Type B pancreatic cell (in vitro differentiated cells): ENCODE measurements around the gene GRK5. TPM values are rescaled to one million over a fixed set of nuclear protein-coding genes. Genes with fewer than 3 reads are reported as not detected.

Experiments
- DNase-seq: peaks from one replicate; pipeline ENCODE4 v3.0.0; 2021; ENCODE audit warnings: mixed read lengths; ENCODE audit not compliant: unreplicated experiment; ENCODE audit errors: extremely low spot score
- H3K27ac Mint-ChIP-seq: 2 replicates; pipeline ENCODE4 v1.8.0; 2021; ENCODE audit warnings: mild to moderate bottlenecking, mixed read lengths
- H3K27me3 Mint-ChIP-seq: 2 replicates; pipeline ENCODE4 v1.8.0; 2021; ENCODE audit warnings: mixed read lengths
- H3K36me3 Mint-ChIP-seq: 2 replicates; pipeline ENCODE4 v1.8.0; 2021; ENCODE audit warnings: mixed read lengths
- H3K4me1 Mint-ChIP-seq: one replicate; pipeline ENCODE4 v1.8.0; 2021; ENCODE audit warnings: mixed read lengths; ENCODE audit not compliant: unreplicated experiment
- H3K4me3 Mint-ChIP-seq: 2 replicates; pipeline ENCODE4 v1.8.0; 2021; ENCODE audit warnings: mild to moderate bottlenecking, mixed read lengths
- H3K9me3 Mint-ChIP-seq: 2 replicates; pipeline ENCODE4 v1.8.0; 2021; ENCODE audit warnings: mixed read lengths
- total RNA-seq: library from RNA; stranded (reverse); gene quantifications from 2 replicates; pipeline ENCODE4 v1.2.1, GENCODE V29; 2021; ENCODE audit warnings: low replicate concordance
- TF ChIP-seq, protein P1 (sequence below): fragments of 200-600 bp; sonication (generic); conservative IDR thresholded peaks from 2 replicates; pipeline ENCODE4 v1.5.0; 2021; ENCODE audit warnings: antibody characterized with exemption, mild to moderate bottlenecking

GRK5 gene
- total RNA-seq, 1 donor from 2014 or later, result 24.8 TPM

DNA sequence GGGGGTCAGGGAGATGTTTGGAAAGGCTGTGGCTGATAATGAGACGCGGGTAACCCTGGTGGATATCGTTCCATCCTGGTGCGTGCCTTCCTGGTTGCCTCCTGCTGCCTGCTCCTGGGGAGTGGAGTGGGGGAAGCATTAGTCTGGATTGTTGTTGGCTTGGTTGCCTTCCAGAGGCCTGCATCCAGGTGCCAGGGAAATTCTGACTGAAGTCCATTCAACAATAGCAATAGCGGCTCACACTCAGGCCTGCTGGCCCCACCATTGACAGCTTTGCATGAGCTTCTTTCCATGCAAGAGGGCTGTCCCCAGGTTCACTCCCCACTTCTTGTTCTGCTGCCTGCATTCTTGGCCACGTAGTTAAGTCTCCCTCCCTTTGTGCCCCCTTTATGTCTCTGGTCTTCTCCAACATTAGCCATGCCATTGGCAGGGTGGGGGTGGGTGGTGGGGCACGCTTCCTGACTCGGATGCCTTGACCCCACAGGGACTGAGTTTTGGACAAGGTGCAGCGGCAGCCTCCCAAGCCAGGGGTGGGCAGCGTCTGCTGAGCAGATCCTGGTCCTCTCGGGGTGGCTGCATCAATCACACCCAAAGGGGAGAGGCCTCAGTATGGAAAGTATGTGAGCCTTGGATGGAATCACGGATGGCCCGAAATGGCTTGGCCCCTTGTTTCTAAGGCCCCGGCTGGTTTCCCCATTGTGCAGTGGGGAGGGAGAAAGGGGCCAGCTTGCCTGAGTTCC, 150.2 kb downstream of the GRK5 start:
- Mint-ChIP-seq H3K27me3 (no peaks in the 10 kb centered on the region), H3K4me3 (no peak overlapping the region), H3K9me3 (peaks cover 7% of the 10 kb centered on the region), H3K4me1 (peaks cover 4% of the 10 kb centered on the region), H3K36me3 (peaks cover 4% of the 10 kb centered on the region), H3K27ac (no peak overlapping the region)
- TF ChIP-seq, protein P1, sequence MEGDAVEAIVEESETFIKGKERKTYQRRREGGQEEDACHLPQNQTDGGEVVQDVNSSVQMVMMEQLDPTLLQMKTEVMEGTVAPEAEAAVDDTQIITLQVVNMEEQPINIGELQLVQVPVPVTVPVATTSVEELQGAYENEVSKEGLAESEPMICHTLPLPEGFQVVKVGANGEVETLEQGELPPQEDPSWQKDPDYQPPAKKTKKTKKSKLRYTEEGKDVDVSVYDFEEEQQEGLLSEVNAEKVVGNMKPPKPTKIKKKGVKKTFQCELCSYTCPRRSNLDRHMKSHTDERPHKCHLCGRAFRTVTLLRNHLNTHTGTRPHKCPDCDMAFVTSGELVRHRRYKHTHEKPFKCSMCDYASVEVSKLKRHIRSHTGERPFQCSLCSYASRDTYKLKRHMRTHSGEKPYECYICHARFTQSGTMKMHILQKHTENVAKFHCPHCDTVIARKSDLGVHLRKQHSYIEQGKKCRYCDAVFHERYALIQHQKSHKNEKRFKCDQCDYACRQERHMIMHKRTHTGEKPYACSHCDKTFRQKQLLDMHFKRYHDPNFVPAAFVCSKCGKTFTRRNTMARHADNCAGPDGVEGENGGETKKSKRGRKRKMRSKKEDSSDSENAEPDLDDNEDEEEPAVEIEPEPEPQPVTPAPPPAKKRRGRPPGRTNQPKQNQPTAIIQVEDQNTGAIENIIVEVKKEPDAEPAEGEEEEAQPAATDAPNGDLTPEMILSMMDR, result no peak
- DNase-seq, result no peak

DNA sequence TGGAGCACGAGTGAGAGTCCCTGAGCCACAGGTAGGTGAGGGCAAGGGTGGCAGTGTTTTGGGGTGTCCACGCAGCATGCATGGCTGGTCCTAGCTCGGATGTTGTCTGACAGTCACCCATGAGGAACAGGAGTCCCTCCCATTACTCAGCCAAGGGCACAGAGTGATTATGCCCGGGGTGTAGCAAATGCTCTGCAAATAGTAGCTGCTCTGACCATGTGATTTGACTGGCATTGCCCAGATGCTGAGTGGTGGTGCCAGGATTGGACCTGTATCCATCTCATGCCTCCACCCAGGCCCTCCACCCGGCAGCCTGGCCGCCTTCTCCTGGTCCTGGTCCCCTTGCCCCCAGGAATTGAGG, 150.8 kb downstream of the GRK5 start:
- Mint-ChIP-seq H3K4me1 (peaks cover 4% of the 10 kb centered on the region), H3K9me3 (peaks cover 7% of the 10 kb centered on the region), H3K4me3 (no peak overlapping the region), H3K27me3 (no peaks in the 10 kb centered on the region), H3K36me3 (peaks cover under 1% of the 10 kb centered on the region), H3K27ac (no peak overlapping the region)
- no peak for DNase-seq
- TF ChIP-seq, protein P1, result no peak

DNA sequence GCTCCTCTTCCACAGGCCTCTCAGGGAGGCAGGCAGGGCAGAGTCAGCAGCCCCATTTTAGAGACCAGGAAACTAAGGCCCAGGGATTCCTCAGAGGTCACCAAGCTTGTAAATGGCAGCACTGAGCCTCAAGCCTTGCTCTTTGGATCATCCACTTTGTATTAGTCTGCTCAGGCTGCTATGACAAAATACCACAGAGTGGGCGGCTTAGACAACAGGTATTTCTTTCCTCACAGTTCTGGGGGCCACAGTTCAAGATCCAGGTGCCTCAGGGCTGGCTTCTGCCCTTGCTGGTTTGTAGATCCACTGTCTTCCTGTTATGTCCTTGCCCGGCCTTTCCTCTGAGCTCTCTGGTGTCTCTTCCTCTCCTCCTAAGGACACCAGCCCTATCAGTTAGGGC, 151.2 kb downstream of the GRK5 start:
- H3K9me3 Mint-ChIP-seq, result peaks cover 7% of the 10 kb centered on the region
- H3K4me3 Mint-ChIP-seq, result no peak overlapping the region
- no peak overlapping the region for H3K27ac Mint-ChIP-seq
- DNase-seq, result no peak
- H3K36me3 Mint-ChIP-seq, result no peaks in the 10 kb centered on the region
- TF ChIP-seq, protein P1, result no peak
- peaks cover 7% of the 10 kb centered on the region for H3K4me1 Mint-ChIP-seq
- H3K27me3 Mint-ChIP-seq, result no peaks in the 10 kb centered on the region

DNA sequence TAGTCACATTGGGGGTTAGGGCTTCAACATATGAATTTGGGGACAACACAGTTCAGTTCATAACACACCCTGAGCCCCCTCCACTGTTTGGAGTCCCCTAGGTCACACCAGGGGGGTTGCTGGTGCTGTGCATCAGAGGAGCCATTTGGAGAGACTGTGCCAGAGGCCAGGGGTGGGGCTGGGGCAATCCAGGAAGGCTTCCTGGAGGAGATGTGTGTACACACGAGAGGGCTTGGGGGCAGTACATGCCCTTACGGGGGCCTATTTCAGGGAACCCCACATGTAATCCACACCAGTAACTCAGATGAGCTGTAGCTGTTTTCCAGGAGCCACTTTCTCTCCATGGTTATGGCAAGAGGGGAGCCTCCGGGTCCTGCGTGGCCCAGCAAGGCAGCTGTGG, 151.7 kb downstream of the GRK5 start:
- no peak for DNase-seq
- Mint-ChIP-seq H3K27me3 (no peaks in the 10 kb centered on the region), H3K27ac (no peak overlapping the region), H3K9me3 (peaks cover 7% of the 10 kb centered on the region), H3K36me3 (no peaks in the 10 kb centered on the region), H3K4me1 (peaks cover 9% of the 10 kb centered on the region), H3K4me3 (no peak overlapping the region)
- TF ChIP-seq, protein P1, result no peak

DNA sequence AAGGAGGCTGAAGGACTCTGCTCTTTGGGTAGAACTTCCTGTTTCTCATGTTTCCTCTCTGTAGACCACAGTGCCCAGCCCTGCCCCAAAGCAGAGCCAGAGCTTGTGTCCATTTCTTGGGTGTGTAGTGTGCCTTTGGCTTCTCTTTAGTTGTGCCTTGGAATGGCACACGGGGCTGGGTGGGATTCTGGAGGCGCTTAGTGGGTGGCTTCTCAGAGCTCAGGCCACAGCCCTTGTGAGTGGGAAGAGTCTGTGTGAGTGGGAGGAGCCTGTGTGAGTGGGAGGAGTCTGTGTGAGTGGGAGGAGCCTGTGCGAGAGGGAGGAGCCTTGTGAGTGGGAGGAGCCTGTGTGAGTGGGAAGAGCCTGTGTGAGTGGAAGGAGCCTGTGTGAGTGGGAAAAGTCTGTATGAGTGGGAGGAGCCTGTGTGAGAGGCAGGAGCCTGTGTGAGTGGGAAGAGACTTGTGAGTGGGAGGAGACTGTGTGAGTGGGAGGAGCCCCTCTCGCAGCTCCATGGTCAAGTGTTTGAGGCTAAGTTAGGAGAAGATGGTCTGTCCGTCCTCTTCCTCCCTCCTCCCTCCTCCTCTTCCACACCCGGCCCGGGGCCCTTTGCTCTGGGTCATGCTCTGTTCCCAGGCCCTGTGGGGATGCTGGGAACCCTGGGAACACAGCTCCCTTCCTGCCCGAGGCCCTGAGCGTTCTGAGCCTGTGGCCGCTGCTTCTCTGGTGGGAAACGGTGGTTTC, 153.0 kb downstream of the GRK5 start:
- Mint-ChIP-seq H3K4me3 (no peak overlapping the region), H3K27me3 (no peaks in the 10 kb centered on the region), H3K27ac (no peak overlapping the region), H3K36me3 (no peaks in the 10 kb centered on the region), H3K4me1 (peaks cover 20% of the 10 kb centered on the region), H3K9me3 (peaks cover 7% of the 10 kb centered on the region)
- DNase-seq, result no peak
- TF ChIP-seq, protein P1, result no peak
